Esophagus squamous epithelium (tissue), 5 donors: ENCODE data around the gene PSMD13. TPM values are rescaled to one million over a fixed set of nuclear protein-coding genes. Genes with fewer than 3 reads are reported as not detected.

Experiments
- DNase-seq: peaks from one replicate; lab custom pipeline; 2025; lab: John Stamatoyannopoulos, UW
- H3K27ac ChIP-seq, 4 donors: fragments of 200-600 bp; sonication (generic); one replicate each; pipeline ENCODE4 v1.5.1; 2016 to 2019; ENCODE audit warnings: mild to moderate bottlenecking in 1 of 4
- H3K27me3 ChIP-seq, 4 donors: fragments of 200-600 bp; sonication (generic); 1 replicate in 3 of 4; 2 replicates in 1 of 4; pipeline versions ENCODE4 v1.5.1 to v1.6.0; 2017 to 2021; ENCODE audit warnings: antibody characterized with exemption in 1 of 4
- H3K36me3 ChIP-seq, 3 donors: fragments of 200-600 bp; sonication (generic); one replicate each; pipeline ENCODE4 v1.5.1; 2016 to 2019
- H3K4me1 ChIP-seq, 3 donors: fragments of 200-600 bp; sonication (generic); one replicate each; pipeline ENCODE4 v1.5.1; 2017 to 2019
- H3K4me3 ChIP-seq, 4 donors: fragments of 200-600 bp; sonication (generic); 1 replicate in 3 of 4; 2 replicates in 1 of 4; pipeline ENCODE4 v1.5.1; 2016 to 2019; ENCODE audit warnings: mild to moderate bottlenecking in 2 of 4, moderate library complexity in 1 of 4
- H3K9me3 ChIP-seq, 3 donors: fragments of 200-600 bp; sonication (generic); one replicate each; pipeline ENCODE4 v1.5.1; 2016 to 2019
- POLR2A ChIP-seq, 4 donors: fragments of 450-650 bp; IDR thresholded peaks; one replicate each; pipeline ENCODE4 v1.6.1; 2017; ENCODE audit warnings: antibody characterized with exemption in 4 of 4, mild to moderate bottlenecking in 4 of 4, moderate library complexity in 3 of 4
- WGBS, 2 donors: methylation state at CpG; one replicate each; pipeline ENCODE4 v1.1.5; 2018; 5-methylcytosine and 5-hydroxymethylcytosine counted together
- intact Hi-C: fragments of 100-400 bp; cut with DNase I; formaldehyde crosslinking; loops from one replicate; pipeline ENCODE4 v1.15.0; 2022
- total RNA-seq, 4 donors: library from RNA; depleted of rRNA; stranded (reverse); fragments of >200 nt; gene quantifications; one replicate each; pipeline ENCODE4 v1.1.0, GENCODE V29; 2016
- TF ChIP-seq, protein P1 (sequence below), 6 experiments: fragments of 450-650 bp in 4 of 6; fragments of 200-600 bp in 2 of 6; sonication (generic) in 2 of 6; IDR thresholded peaks; one replicate each; pipeline ENCODE4 v1.5.1; 2016 to 2019; ENCODE audit warnings: antibody characterized with exemption in 6 of 6, mild to moderate bottlenecking in 4 of 6, moderate library complexity in 4 of 6
- donor health status: DM: yes; HTN: yes; CAD: no.

PSMD13 gene
- total RNA-seq, 4 donors from 2014 or later, result 46.4 to 116 (median 105) TPM

DNA sequence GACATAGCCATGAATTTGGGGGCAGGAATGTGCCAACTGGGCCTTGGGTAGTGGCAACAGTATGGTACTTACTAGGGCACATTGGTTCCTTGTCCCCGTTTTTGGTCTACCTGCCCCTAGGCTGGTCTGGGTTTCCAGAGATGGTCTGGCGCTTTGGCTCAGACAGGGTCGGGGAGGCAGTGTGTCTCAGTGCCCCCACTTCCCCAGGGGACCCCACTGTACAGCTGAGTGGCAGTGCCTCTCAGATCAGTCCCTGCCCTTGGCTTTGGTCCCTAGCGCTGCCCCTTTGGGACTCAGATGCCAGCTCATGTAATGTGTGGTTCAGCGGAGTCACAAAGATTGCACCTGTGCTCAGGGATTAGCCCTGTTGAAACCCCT lies 26.0 kb upstream of the PSMD13 start:
- WGBS, 2 donors, result 85 to 100% methylated on average over 1 to 3 of the region's 5 CpGs
- Histone ChIP-seq H3K9me3 (no peaks in the 10 kb centered on the region), H3K36me3 (peaks cover 35 to 67% (median 52%) of the 10 kb centered on the region in 3 donors), H3K4me1 (peaks cover 20 to 39% (median 24%) of the 10 kb centered on the region in 3 donors), H3K4me3 (no peak overlapping the region), H3K27me3 (no peaks in the 10 kb centered on the region), H3K27ac (no peak overlapping the region)
- intact Hi-C loops, result no loop called here
- no peak for DNase-seq
- no peak for TF ChIP-seq POLR2A (IDR thresholded peaks at IDR 0.05)
- TF ChIP-seq, protein P1, sequence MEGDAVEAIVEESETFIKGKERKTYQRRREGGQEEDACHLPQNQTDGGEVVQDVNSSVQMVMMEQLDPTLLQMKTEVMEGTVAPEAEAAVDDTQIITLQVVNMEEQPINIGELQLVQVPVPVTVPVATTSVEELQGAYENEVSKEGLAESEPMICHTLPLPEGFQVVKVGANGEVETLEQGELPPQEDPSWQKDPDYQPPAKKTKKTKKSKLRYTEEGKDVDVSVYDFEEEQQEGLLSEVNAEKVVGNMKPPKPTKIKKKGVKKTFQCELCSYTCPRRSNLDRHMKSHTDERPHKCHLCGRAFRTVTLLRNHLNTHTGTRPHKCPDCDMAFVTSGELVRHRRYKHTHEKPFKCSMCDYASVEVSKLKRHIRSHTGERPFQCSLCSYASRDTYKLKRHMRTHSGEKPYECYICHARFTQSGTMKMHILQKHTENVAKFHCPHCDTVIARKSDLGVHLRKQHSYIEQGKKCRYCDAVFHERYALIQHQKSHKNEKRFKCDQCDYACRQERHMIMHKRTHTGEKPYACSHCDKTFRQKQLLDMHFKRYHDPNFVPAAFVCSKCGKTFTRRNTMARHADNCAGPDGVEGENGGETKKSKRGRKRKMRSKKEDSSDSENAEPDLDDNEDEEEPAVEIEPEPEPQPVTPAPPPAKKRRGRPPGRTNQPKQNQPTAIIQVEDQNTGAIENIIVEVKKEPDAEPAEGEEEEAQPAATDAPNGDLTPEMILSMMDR (IDR thresholded peaks at IDR 0.05), result no peak

DNA sequence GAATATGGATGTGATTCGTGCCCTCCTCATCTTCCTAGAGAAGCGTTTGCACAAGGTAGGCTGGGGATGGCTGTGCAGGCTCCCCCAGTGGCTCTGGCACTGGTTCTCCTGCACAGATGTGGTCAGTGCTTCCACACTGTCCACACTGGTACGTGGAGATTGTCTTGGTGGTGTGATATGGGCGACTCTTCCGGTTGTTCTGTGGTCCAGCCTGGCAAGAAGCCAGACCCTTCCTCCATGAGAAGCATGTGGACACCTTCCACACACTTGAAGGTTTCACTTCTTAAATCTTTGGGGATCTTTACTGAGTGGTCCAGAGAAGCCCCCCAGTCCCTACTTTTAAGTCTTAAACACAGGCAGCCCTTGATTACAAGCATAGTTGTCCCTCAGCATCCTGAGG lies 25.5 kb upstream of the PSMD13 start:
- no peaks in the 10 kb centered on the region for H3K9me3 ChIP-seq
- TF ChIP-seq, protein P1 (IDR thresholded peaks at IDR 0.05), result no peak
- TF ChIP-seq POLR2A (IDR thresholded peaks at IDR 0.05), result no peak
- no peak overlapping the region for H3K27ac ChIP-seq
- peaks cover 35 to 70% (median 52%) of the 10 kb centered on the region in 3 donors for H3K36me3 ChIP-seq
- H3K27me3 ChIP-seq, result no peaks in the 10 kb centered on the region
- no peak for DNase-seq
- WGBS, 2 donors, result 78 to 81% methylated on average over 3 to 5 of the region's 5 CpGs
- no peak overlapping the region for H3K4me3 ChIP-seq
- peaks cover 15 to 34% (median 19%) of the 10 kb centered on the region in 3 donors for H3K4me1 ChIP-seq
- intact Hi-C loops, result no loop called here

DNA sequence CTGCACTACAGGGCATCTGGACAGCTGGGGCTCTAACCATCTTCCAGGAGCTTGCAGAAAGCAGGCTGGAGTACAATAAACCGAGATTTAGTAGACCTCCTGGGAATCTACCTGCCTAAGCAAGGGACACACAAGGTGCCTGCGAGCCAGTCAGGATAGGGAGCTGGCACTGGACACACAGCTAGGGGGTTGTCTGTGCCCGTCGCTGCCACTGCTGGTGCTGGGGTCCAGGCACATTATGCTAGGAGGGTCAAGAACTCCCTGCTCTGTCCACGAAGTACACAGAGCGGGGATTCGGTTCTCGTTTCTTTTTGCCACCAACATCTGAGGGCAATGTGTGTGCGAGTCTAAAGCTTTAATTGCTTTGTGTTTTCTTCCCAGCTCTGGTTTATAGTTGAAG lies 25.0 kb upstream of the PSMD13 start:
- no peaks in the 10 kb centered on the region for H3K9me3 ChIP-seq
- no peak for TF ChIP-seq POLR2A (IDR thresholded peaks at IDR 0.05)
- TF ChIP-seq, protein P1 (IDR thresholded peaks at IDR 0.05), result no peak
- WGBS, 2 donors, result 82 to 89% methylated on average over 8 to 9 of the region's 9 CpGs
- H3K4me3 ChIP-seq, result no peak overlapping the region
- H3K27ac ChIP-seq, result no peak overlapping the region
- intact Hi-C loops, result no loop called here
- H3K36me3 ChIP-seq, result peaks cover 35 to 74% (median 52%) of the 10 kb centered on the region in 3 donors
- DNase-seq, result no peak
- H3K4me1 ChIP-seq, result peaks cover 13 to 30% (median 17%) of the 10 kb centered on the region in 3 donors
- H3K27me3 ChIP-seq, result no peaks in the 10 kb centered on the region

DNA sequence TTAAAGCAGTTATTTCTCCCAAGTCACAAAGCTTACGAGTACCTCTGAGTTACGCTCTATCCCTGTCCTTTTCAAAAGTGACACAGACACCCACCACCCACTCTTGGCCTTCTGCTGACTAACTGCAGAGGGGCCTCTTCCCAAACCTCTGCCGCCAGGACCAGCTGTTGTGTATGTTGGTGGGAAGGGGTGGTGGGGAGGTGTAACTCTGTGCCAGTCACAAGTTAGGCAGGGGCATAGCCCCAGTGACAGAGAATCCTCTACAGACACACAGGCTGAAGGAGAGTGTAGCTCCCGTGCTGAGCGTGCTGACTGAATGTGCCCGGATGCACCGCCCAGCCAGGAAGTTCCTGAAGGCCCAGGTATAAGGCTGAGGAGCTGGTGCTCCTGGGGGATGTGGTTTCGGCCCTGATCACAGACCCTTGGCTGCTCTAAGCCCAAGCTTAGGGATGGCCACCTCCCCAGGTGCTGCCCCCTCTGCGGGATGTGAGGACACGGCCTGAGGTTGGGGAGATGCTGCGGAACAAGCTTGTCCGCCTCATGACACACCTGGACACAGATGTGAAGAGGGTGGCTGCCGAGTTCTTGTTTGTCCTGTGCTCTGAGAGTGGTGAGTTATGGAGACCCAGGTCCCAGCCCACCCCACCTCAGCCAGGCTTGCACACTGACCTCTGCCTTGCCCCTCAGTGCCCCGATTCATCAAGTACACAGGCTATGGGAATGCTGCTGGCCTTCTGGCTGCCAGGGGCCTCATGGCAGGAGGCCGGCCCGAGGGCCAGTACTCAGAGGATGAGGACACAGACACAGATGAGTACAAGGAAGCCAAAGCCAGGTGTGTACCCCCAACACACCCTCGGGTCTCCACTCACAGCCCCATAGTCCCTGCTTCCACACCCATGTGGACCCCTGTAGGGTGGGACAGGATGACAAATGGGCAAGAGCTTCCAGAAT lies 24.4 kb upstream of the PSMD13 start:
- Histone ChIP-seq H3K4me3 (no peak overlapping the region), H3K9me3 (no peaks in the 10 kb centered on the region), H3K4me1 (peaks cover 13 to 36% (median 20%) of the 10 kb centered on the region in 3 donors), H3K27me3 (no peaks in the 10 kb centered on the region), H3K36me3 (peaks cover 35 to 76% (median 52%) of the 10 kb centered on the region in 3 donors), H3K27ac (no peak overlapping the region)
- intact Hi-C loops, result no loop called here
- WGBS, 2 donors, result 86 to 88% methylated on average over 3 of the region's 17 CpGs
- no peak for DNase-seq
- TF ChIP-seq, protein P1 (IDR thresholded peaks at IDR 0.05), result no peak
- no peak for TF ChIP-seq POLR2A (IDR thresholded peaks at IDR 0.05)

DNA sequence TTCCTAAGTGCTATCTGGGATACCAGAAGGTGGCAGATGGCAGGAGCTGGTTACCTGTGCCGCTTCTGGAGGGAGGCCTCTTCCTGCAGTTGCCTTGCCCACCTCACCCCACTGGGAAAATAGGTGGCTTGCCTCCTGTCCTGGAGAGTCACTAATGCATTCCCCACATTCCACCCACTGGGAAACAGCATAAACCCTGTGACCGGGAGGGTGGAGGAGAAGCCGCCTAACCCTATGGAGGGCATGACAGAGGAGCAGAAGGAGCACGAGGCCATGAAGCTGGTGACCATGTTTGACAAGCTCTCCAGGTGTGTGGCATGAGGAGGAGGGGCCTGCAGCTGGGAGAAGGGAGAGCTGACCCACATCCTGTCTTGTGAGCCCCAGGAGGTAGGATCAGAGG lies 23.7 kb upstream of the PSMD13 start:
- H3K27me3 ChIP-seq, result no peaks in the 10 kb centered on the region
- WGBS, 2 donors, result 83 to 100% methylated on average over 1 of the region's 4 CpGs

More for the DNA sequence above, 23.7 kb upstream of the PSMD13 start:
- no peak for TF ChIP-seq POLR2A (IDR thresholded peaks at IDR 0.05)
- TF ChIP-seq, protein P1 (IDR thresholded peaks at IDR 0.05), result no peak
- H3K4me3 ChIP-seq, result no peak overlapping the region
- H3K9me3 ChIP-seq, result no peaks in the 10 kb centered on the region
- peaks cover 13 to 39% (median 20%) of the 10 kb centered on the region in 3 donors for H3K4me1 ChIP-seq
- H3K36me3 ChIP-seq, result peaks cover 35 to 77% (median 52%) of the 10 kb centered on the region in 3 donors
- DNase-seq, result no peak
- intact Hi-C loops, result no loop called here
- H3K27ac ChIP-seq, result no peak overlapping the region
